Measurements from ENCODE around the gene ADSS1. TPM values are rescaled to one million over a fixed set of nuclear protein-coding genes. Genes with fewer than 3 reads are reported as not detected.

ADSS1 gene
- total and polyA plus RNA-seq, 3 experiments from 2014 or later, result 1.4 to 1.6 (median 1.5) TPM

DNA sequence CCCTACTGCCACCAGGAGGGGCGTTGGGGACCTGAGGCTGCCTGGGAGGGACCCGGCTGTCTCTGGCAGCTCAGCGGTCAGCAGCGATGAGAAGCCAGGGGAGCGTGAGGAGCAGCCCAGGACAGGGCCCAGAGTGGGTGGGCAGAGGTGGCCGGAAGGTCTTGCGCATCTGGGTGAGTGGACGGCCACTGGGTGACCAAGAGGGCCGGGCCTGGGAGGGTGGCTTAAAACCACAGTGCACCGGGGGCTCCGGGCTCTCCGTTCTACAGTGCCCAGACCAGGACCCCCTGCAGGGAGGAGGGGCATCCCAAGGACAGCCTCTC, 24.6 kb upstream of the ADSS1 start:
- peaks cover 0 to 18% (median 0%) of the 10 kb centered on the region in 3 donors for H3K36me3 Mint-ChIP-seq
- Histone ChIP-seq H3K27me3 (ENCODE audit: insufficient read depth, low read length, poor library complexity, severe bottlenecking) (no peaks in the 10 kb centered on the region), H3K4me3 (ENCODE audit: low read length) (no peak overlapping the region), H3K27ac (ENCODE audit: low read depth, low read length) (no peak overlapping the region), H3K9me3 (ENCODE audit: low read length) (no peaks in the 10 kb centered on the region), H3K4me1 (ENCODE audit: insufficient read depth, low read length) (peaks cover 19% of the 10 kb centered on the region), H3K36me3 (ENCODE audit: insufficient read depth, low read length) (no peaks in the 10 kb centered on the region)
- POLR2A ChIA-PET, result no interaction called here
- H3K27me3 Mint-ChIP-seq, result no peaks in the 10 kb centered on the region
- CTCF ChIA-PET, result no interaction called here
- peaks cover 17 to 22% (median 17%) of the 10 kb centered on the region in 3 donors for H3K4me1 Mint-ChIP-seq
- no peak overlapping the region for H3K4me3 Mint-ChIP-seq
- H3K9me3 Mint-ChIP-seq, result no peaks in the 10 kb centered on the region
- no peak for DNase-seq
- peak overlapping the region in 1 of 8 donors; percentile 65 for H3K27ac Mint-ChIP-seq

- POLR2A ChIA-PET, result no interaction called here
These were observed 23.8 kb upstream of the ADSS1 start for GRCh38 chr14:104700225-104700651.

DNA sequence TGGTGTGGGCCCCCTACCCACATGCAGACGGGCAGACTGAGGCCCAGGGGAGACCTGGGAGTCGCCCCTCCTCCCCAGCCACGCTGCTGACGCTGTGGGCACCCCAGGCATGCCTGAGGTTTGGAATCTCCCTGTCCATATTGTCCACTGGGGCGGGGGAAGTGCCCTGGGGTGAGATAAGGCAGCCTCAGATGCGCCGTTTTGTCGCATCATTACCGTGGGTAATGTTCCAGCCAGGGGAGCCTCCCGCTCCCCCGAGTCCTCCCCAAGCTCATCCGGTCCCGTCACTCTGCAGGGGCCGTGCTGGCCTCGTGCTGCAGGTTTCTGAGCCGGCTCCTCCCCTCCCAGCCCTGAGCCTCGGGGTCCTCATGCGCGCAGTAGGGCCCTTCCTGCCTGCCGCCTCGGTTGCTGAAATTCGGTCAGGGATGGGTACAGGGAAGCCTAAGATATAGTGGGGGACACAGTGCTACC, 23.2 kb upstream of the ADSS1 start:
- no peaks in the 10 kb centered on the region for H3K27me3 ChIP-seq (ENCODE audit: insufficient read depth, low read length, poor library complexity, severe bottlenecking)
- Mint-ChIP-seq H3K4me3 (no peak overlapping the region), H3K27ac (peak overlapping the region in 1 of 8 donors; percentile 64), H3K36me3 (peaks cover 0 to 20% (median 0%) of the 10 kb centered on the region in 3 donors), H3K4me1 (peaks cover 4 to 8% (median 6%) of the 10 kb centered on the region in 3 donors), H3K27me3 (no peaks in the 10 kb centered on the region), H3K9me3 (no peaks in the 10 kb centered on the region)
- no peak overlapping the region for H3K4me3 ChIP-seq (ENCODE audit: low read length)
- no peak overlapping the region for H3K27ac ChIP-seq (ENCODE audit: low read depth, low read length)
- DNase-seq, result no peak
- POLR2A ChIA-PET, result no interaction called here
- H3K36me3 ChIP-seq (ENCODE audit: insufficient read depth, low read length), result no peaks in the 10 kb centered on the region
- CTCF ChIA-PET, result no interaction called here
- peaks cover 5% of the 10 kb centered on the region for H3K4me1 ChIP-seq (ENCODE audit: insufficient read depth, low read length)
- H3K9me3 ChIP-seq (ENCODE audit: low read length), result no peaks in the 10 kb centered on the region

More at GRCh38 chr14:104700225-104700651, 23.8 kb upstream of the ADSS1 start:
- H3K4me3 ChIP-seq (ENCODE audit: low read length), result no peak overlapping the region
- Mint-ChIP-seq H3K4me1 (peaks cover 9 to 14% (median 11%) of the 10 kb centered on the region in 3 donors), H3K27me3 (no peaks in the 10 kb centered on the region), H3K9me3 (no peaks in the 10 kb centered on the region), H3K4me3 (no peak overlapping the region), H3K36me3 (peaks cover 0 to 19% (median 0%) of the 10 kb centered on the region in 3 donors), H3K27ac (peak overlapping the region in 1 of 8 donors; percentile 64)
- H3K9me3 ChIP-seq (ENCODE audit: low read length), result no peaks in the 10 kb centered on the region
- DNase-seq, result no peak
- H3K36me3 ChIP-seq (ENCODE audit: insufficient read depth, low read length), result no peaks in the 10 kb centered on the region
- peaks cover 11% of the 10 kb centered on the region for H3K4me1 ChIP-seq (ENCODE audit: insufficient read depth, low read length)
- CTCF ChIA-PET, result no interaction called here
- no peak overlapping the region for H3K27ac ChIP-seq (ENCODE audit: low read depth, low read length)
- no peaks in the 10 kb centered on the region for H3K27me3 ChIP-seq (ENCODE audit: insufficient read depth, low read length, poor library complexity, severe bottlenecking)

- Histone ChIP-seq H3K9me3 (ENCODE audit: low read length) (no peaks in the 10 kb centered on the region), H3K4me1 (ENCODE audit: insufficient read depth, low read length) (no peaks in the 10 kb centered on the region), H3K36me3 (ENCODE audit: insufficient read depth, low read length) (no peaks in the 10 kb centered on the region), H3K27ac (ENCODE audit: low read depth, low read length) (no peak overlapping the region), H3K27me3 (ENCODE audit: insufficient read depth, low read length, poor library complexity, severe bottlenecking) (no peaks in the 10 kb centered on the region), H3K4me3 (ENCODE audit: low read length) (no peak overlapping the region)
- H3K27me3 Mint-ChIP-seq, result no peaks in the 10 kb centered on the region
- H3K4me1 Mint-ChIP-seq, result peaks cover 0 to 4% (median 2%) of the 10 kb centered on the region in 3 donors
- DNase-seq, result no peak
- peaks cover 0 to 20% (median 0%) of the 10 kb centered on the region in 3 donors for H3K36me3 Mint-ChIP-seq
- no peaks in the 10 kb centered on the region for H3K9me3 Mint-ChIP-seq
- peak overlapping the region in 1 of 8 donors; percentile 60 for H3K27ac Mint-ChIP-seq
- ChIA-PET CTCF (no interaction called here), POLR2A (no interaction called here)
- no peak overlapping the region for H3K4me3 Mint-ChIP-seq
These were observed 22.5 kb upstream of the ADSS1 start for GRCh38 chr14:104701383-104702076.

- Mint-ChIP-seq H3K9me3 (no peaks in the 10 kb centered on the region), H3K36me3 (peaks cover 0 to 20% (median 0%) of the 10 kb centered on the region in 3 donors), H3K4me1 (peaks cover 0 to 4% (median 2%) of the 10 kb centered on the region in 3 donors), H3K4me3 (no peak overlapping the region), H3K27ac (peak overlapping the region in 1 of 8 donors; percentile 60), H3K27me3 (no peaks in the 10 kb centered on the region)
- H3K36me3 ChIP-seq (ENCODE audit: insufficient read depth, low read length), result no peaks in the 10 kb centered on the region
- POLR2A ChIA-PET, result no interaction called here
- H3K4me1 ChIP-seq (ENCODE audit: insufficient read depth, low read length), result no peaks in the 10 kb centered on the region
- H3K9me3 ChIP-seq (ENCODE audit: low read length), result no peaks in the 10 kb centered on the region
- no peak overlapping the region for H3K27ac ChIP-seq (ENCODE audit: low read depth, low read length)
- no peak overlapping the region for H3K4me3 ChIP-seq (ENCODE audit: low read length)
- CTCF ChIA-PET, result interaction anchor here (1.2 kb wide), 1 partner anchor 12 kb away, joined by 3 read pairs; no protein-coding TSS in a partner anchor
- no peaks in the 10 kb centered on the region for H3K27me3 ChIP-seq (ENCODE audit: insufficient read depth, low read length, poor library complexity, severe bottlenecking)
- no peak for DNase-seq
These were observed 21.9 kb upstream of the ADSS1 start for GRCh38 chr14:104702106-104702505.

DNA sequence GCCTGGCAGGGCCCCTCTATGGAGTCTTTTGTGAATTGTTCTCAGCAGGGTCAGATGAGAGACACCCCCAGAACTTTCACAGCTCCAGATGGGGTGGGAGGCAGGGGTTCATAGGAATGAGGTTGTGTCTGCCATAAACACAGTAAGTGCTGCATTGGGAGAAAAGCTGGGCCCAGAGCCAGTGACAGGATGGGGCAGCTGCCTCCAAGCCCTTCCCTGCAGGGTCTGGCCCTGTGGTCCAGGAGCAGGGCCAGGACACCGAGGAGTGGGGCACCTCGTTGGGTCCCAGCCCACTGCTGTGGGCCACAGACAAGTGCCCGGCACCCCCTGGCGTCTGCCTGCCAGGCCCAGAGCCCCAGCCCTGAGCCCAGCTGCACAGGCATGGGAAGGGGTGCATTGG, 21.4 kb upstream of the ADSS1 start:
- peaks cover 0 to 20% (median 0%) of the 10 kb centered on the region in 3 donors for H3K36me3 Mint-ChIP-seq
- ChIA-PET POLR2A (no interaction called here), CTCF (interaction anchor here (1.0 to 1.8 kb wide), 3 partner anchors 13 to 37 kb away, joined by 3 to 5 read pairs (median 3); no protein-coding TSS in a partner anchor)
- no peaks in the 10 kb centered on the region for H3K4me1 ChIP-seq (ENCODE audit: insufficient read depth, low read length)
- no peak overlapping the region for H3K4me3 ChIP-seq (ENCODE audit: low read length)
- no peaks in the 10 kb centered on the region for H3K9me3 ChIP-seq (ENCODE audit: low read length)
- peaks cover 0 to 4% (median 2%) of the 10 kb centered on the region in 3 donors for H3K4me1 Mint-ChIP-seq
- no peaks in the 10 kb centered on the region for H3K36me3 ChIP-seq (ENCODE audit: insufficient read depth, low read length)
- H3K4me3 Mint-ChIP-seq, result no peak overlapping the region
- H3K9me3 Mint-ChIP-seq, result no peaks in the 10 kb centered on the region
- H3K27me3 ChIP-seq (ENCODE audit: insufficient read depth, low read length, poor library complexity, severe bottlenecking), result no peaks in the 10 kb centered on the region
- DNase-seq, result no peak
- H3K27ac ChIP-seq (ENCODE audit: low read depth, low read length), result no peak overlapping the region
- H3K27ac Mint-ChIP-seq, result no peak overlapping the region
- H3K27me3 Mint-ChIP-seq, result no peaks in the 10 kb centered on the region

GRCh38 chr14:104703269-104703668, 20.8 kb upstream of the ADSS1 start:
- Mint-ChIP-seq H3K4me1 (peaks cover 0 to 3% (median 2%) of the 10 kb centered on the region in 3 donors), H3K9me3 (no peaks in the 10 kb centered on the region), H3K4me3 (no peak overlapping the region), H3K27me3 (no peaks in the 10 kb centered on the region), H3K27ac (no peak overlapping the region), H3K36me3 (peaks cover 0 to 20% (median 0%) of the 10 kb centered on the region in 3 donors)
- H3K27ac ChIP-seq (ENCODE audit: low read depth, low read length), result no peak overlapping the region
- no peak overlapping the region for H3K4me3 ChIP-seq (ENCODE audit: low read length)
- H3K36me3 ChIP-seq (ENCODE audit: insufficient read depth, low read length), result no peaks in the 10 kb centered on the region
- no peaks in the 10 kb centered on the region for H3K4me1 ChIP-seq (ENCODE audit: insufficient read depth, low read length)
- no peak for DNase-seq
- no peaks in the 10 kb centered on the region for H3K9me3 ChIP-seq (ENCODE audit: low read length)
- POLR2A ChIA-PET, result no interaction called here
- H3K27me3 ChIP-seq (ENCODE audit: insufficient read depth, low read length, poor library complexity, severe bottlenecking), result no peaks in the 10 kb centered on the region
- CTCF ChIA-PET, result interaction anchor here (1.0 to 1.8 kb wide), 3 partner anchors 13 to 38 kb away, joined by 3 to 5 read pairs (median 3); no protein-coding TSS in a partner anchor

DNA sequence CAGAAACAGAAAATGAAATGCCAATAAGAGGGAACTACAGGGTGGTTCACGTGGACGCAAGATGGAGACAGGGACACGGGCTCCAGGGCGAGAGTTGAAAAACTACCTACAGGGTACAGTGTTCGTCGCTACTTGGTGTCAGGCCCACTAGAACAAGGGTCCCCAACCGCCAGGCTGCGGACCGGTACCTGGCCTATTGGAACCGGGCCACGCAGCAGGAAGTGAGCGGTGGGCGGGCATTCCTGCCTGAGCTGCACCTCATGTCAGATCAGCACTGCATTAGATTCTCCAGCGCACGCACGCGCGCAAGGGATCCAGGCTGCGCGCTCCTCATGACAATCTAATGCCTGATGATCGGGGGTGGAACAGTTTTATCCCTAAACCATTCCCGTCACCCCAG, 19.8 kb upstream of the ADSS1 start:
- Histone ChIP-seq H3K27ac (ENCODE audit: low read depth, low read length) (no peak overlapping the region), H3K27me3 (ENCODE audit: insufficient read depth, low read length, poor library complexity, severe bottlenecking) (no peaks in the 10 kb centered on the region), H3K9me3 (ENCODE audit: low read length) (no peaks in the 10 kb centered on the region), H3K4me3 (ENCODE audit: low read length) (no peak overlapping the region), H3K4me1 (ENCODE audit: insufficient read depth, low read length) (no peaks in the 10 kb centered on the region), H3K36me3 (ENCODE audit: insufficient read depth, low read length) (no peaks in the 10 kb centered on the region)
- Mint-ChIP-seq H3K27me3 (no peaks in the 10 kb centered on the region), H3K4me1 (peaks cover 0 to 3% (median 2%) of the 10 kb centered on the region in 3 donors), H3K9me3 (no peaks in the 10 kb centered on the region), H3K4me3 (no peak overlapping the region), H3K27ac (no peak overlapping the region), H3K36me3 (peaks cover 0 to 19% (median 0%) of the 10 kb centered on the region in 3 donors)
- CTCF ChIA-PET, result interaction anchor here (1.8 kb wide), 1 partner anchor 39 kb away, joined by 5 read pairs; no protein-coding TSS in a partner anchor
- no peak for DNase-seq
- POLR2A ChIA-PET, result no interaction called here
